OCI-LY1 (cell line): ENCODE results near the gene CHPF2.

ENCODE experiments used
- H2AFZ ChIP-seq: fragments of 200-600 bp; sonication (generic), shearing (Covaris generic); 2 replicates; pipeline ENCODE4 v1.6.0; 2014; ENCODE audit warnings: antibody characterized with exemption, mild to moderate bottlenecking, low read length
- H3F3A ChIP-seq: fragments of 200-600 bp; sonication (generic), shearing (Covaris generic); 2 replicates; pipeline ENCODE4 v1.6.0; 2014; ENCODE audit warnings: mild to moderate bottlenecking, antibody characterized with exemption, low read length, moderate library complexity; ENCODE audit not compliant: insufficient read depth
- H3K27ac ChIP-seq: fragments of 200-600 bp; sonication (generic); 2 replicates; pipeline ENCODE4 v1.5.1; 2014; ENCODE audit warnings: low read length, mixed run types, mild to moderate bottlenecking, low read depth; ENCODE audit not compliant: poor library complexity, severe bottlenecking
- H3K27me3 ChIP-seq: fragments of 200-600 bp; sonication (generic); 2 replicates; pipeline ENCODE4 v1.6.0; 2014; ENCODE audit warnings: antibody characterized with exemption, mild to moderate bottlenecking, low read length, moderate library complexity; ENCODE audit not compliant: insufficient read depth
- H3K36me3 ChIP-seq: fragments of 200-600 bp; sonication (generic); 2 replicates; pipeline ENCODE4 v1.6.1; 2014; ENCODE audit warnings: mild to moderate bottlenecking, antibody characterized with exemption, low read length, moderate library complexity, mixed read lengths; ENCODE audit not compliant: insufficient read depth
- H3K4me1 ChIP-seq: fragments of 200-600 bp; sonication (generic); 2 replicates; pipeline ENCODE4 v1.5.1; 2014; ENCODE audit warnings: mild to moderate bottlenecking, low read length, moderate library complexity; ENCODE audit not compliant: insufficient read depth, severe bottlenecking
- H3K4me2 ChIP-seq: fragments of 200-600 bp; sonication (generic), shearing (Covaris generic); 2 replicates; pipeline ENCODE4 v1.6.1; 2014; ENCODE audit warnings: low read length
- H3K4me3 ChIP-seq: fragments of 200-600 bp; sonication (generic); 2 replicates; pipeline ENCODE4 v1.5.1; 2014; ENCODE audit warnings: low read length, low read depth, mild to moderate bottlenecking, mixed read lengths; ENCODE audit not compliant: poor library complexity, severe bottlenecking
- H3K79me2 ChIP-seq: fragments of 200-600 bp; shearing (Covaris generic); 2 replicates; pipeline ENCODE4 v1.6.1; 2016; ENCODE audit warnings: mixed run types, low read length, mixed read lengths; ENCODE audit not compliant: insufficient read depth
- H3K9ac ChIP-seq: fragments of 200-600 bp; sonication (generic), shearing (Covaris generic); 2 replicates; pipeline ENCODE4 v1.6.1; 2014; ENCODE audit warnings: mild to moderate bottlenecking, low read length, mixed read lengths
- H3K9me2 ChIP-seq: fragments of 200-600 bp; sonication (generic), shearing (Covaris generic); 2 replicates; pipeline ENCODE4 v1.6.1; 2014; ENCODE audit warnings: low read depth, mild to moderate bottlenecking, low read length, mixed read lengths
- H3K9me3 ChIP-seq: fragments of 200-600 bp; shearing (Covaris generic); 2 replicates; pipeline ENCODE4 v1.6.1; 2014; ENCODE audit warnings: low read length, mixed read lengths
- H4K20me1 ChIP-seq: fragments of 200-600 bp; sonication (generic), shearing (Covaris generic); 2 replicates; pipeline ENCODE4 v1.6.0; 2016; ENCODE audit warnings: mild to moderate bottlenecking, low read length; ENCODE audit not compliant: insufficient read depth
- CTCF ChIP-seq: fragments of 200-600 bp; sonication (generic), shearing (Covaris generic); IDR thresholded peaks from 2 replicates; pipeline ENCODE4 v1.5.1; 2017; ENCODE audit warnings: mild to moderate bottlenecking, antibody characterized with exemption, low read length, moderate library complexity, mixed read lengths
- EZH2 ChIP-seq: fragments of 200-600 bp; sonication (generic), shearing (Covaris generic); IDR thresholded peaks from 2 replicates; pipeline ENCODE4 v1.8.0; 2017; ENCODE audit warnings: borderline replicate concordance, mixed run types, mild to moderate bottlenecking, antibody characterized with exemption, low read length, moderate library complexity, mixed read lengths

Gene CHPF2

GRCh38 chr7:151201751-151202150 lies 30.5 kb upstream of the CHPF2 start:
- no peaks in the 10 kb centered on the region for H3K27me3 ChIP-seq
- H3K36me3 ChIP-seq, result no peaks in the 10 kb centered on the region
- H3K4me2 ChIP-seq, result no peak overlapping the region
- H4K20me1 ChIP-seq, result no peaks in the 10 kb centered on the region
- no peaks in the 10 kb centered on the region for H3K9me2 ChIP-seq
- no peaks in the 10 kb centered on the region for H3F3A ChIP-seq
- H3K79me2 ChIP-seq, result no peaks in the 10 kb centered on the region
- H3K9me3 ChIP-seq, result no peaks in the 10 kb centered on the region
- H3K27ac ChIP-seq, result no peak overlapping the region
- no peaks in the 10 kb centered on the region for H3K4me1 ChIP-seq
- H3K4me3 ChIP-seq, result no peak overlapping the region
- no peak overlapping the region for H3K9ac ChIP-seq
- H2AFZ ChIP-seq, result no peak overlapping the region
- TF ChIP-seq EZH2, result no peak
- no peak for TF ChIP-seq CTCF

- H3K4me3 ChIP-seq, result no peak overlapping the region
- H4K20me1 ChIP-seq, result no peaks in the 10 kb centered on the region
- H3K4me1 ChIP-seq, result no peaks in the 10 kb centered on the region
- no peaks in the 10 kb centered on the region for H3K9me3 ChIP-seq
- H3K36me3 ChIP-seq, result no peaks in the 10 kb centered on the region
- no peaks in the 10 kb centered on the region for H3K79me2 ChIP-seq
- no peaks in the 10 kb centered on the region for H3K27me3 ChIP-seq
- H3K27ac ChIP-seq, result no peak overlapping the region
- H3K9me2 ChIP-seq, result no peaks in the 10 kb centered on the region
- TF ChIP-seq CTCF, result no peak
- no peak for TF ChIP-seq EZH2
- H2AFZ ChIP-seq, result no peak overlapping the region
- no peak overlapping the region for H3K4me2 ChIP-seq
- H3F3A ChIP-seq, result no peaks in the 10 kb centered on the region
- no peak overlapping the region for H3K9ac ChIP-seq
Observed at GRCh38 chr7:151202836-151203235, 29.4 kb upstream of the CHPF2 start.

GRCh38 chr7:151204383-151205032 lies 27.8 kb upstream of the CHPF2 start:
- no peaks in the 10 kb centered on the region for H3K36me3 ChIP-seq
- H3K9me2 ChIP-seq, result no peaks in the 10 kb centered on the region
- no peaks in the 10 kb centered on the region for H3F3A ChIP-seq
- H3K4me1 ChIP-seq, result no peaks in the 10 kb centered on the region
- no peaks in the 10 kb centered on the region for H3K79me2 ChIP-seq
- no peak overlapping the region for H3K4me2 ChIP-seq
- no peaks in the 10 kb centered on the region for H3K9me3 ChIP-seq
- no peak overlapping the region for H3K4me3 ChIP-seq
- no peak overlapping the region for H2AFZ ChIP-seq
- H3K27me3 ChIP-seq, result no peaks in the 10 kb centered on the region
- no peak for TF ChIP-seq EZH2
- no peak for TF ChIP-seq CTCF
- H3K9ac ChIP-seq, result no peak overlapping the region
- no peak overlapping the region for H3K27ac ChIP-seq
- H4K20me1 ChIP-seq, result no peaks in the 10 kb centered on the region
